Mesendoderm (in vitro differentiated cells): ENCODE results near the gene NKD1.

ENCODE experiments used
- DNase-seq: peaks from one replicate; pipeline ENCODE4 v3.0.0; 2013
- H2AK5ac ChIP-seq: 2 replicates; pipeline ENCODE4 v1.6.1; 2013; ENCODE audit warnings: low read length, inconsistent platforms
- H2BK120ac ChIP-seq: 2 replicates; pipeline ENCODE4 v1.6.1; 2013; ENCODE audit warnings: low read depth, mild to moderate bottlenecking, low read length, moderate library complexity, mixed read lengths
- H2BK15ac ChIP-seq: replicated peaks from 2 replicates; pipeline ENCODE4 v1.6.1; 2013; ENCODE audit warnings: low read depth, mild to moderate bottlenecking, moderate library complexity
- H2BK5ac ChIP-seq: 2 replicates; pipeline ENCODE4 v1.6.1; 2013; ENCODE audit warnings: low read length, inconsistent platforms
- H3K18ac ChIP-seq: 2 replicates; pipeline ENCODE4 v1.6.1; 2013; ENCODE audit warnings: mild to moderate bottlenecking, low read length, mixed read lengths
- H3K23ac ChIP-seq: one replicate; pipeline ENCODE4 v1.6.1; 2013; ENCODE audit warnings: low read length
- H3K27ac ChIP-seq: 2 replicates; pipeline ENCODE4 v1.5.1; 2013; ENCODE audit warnings: low read depth, mild to moderate bottlenecking, inconsistent platforms, low read length, moderate library complexity
- H3K27me3 ChIP-seq: 2 replicates; pipeline ENCODE4 v1.6.1; 2013; ENCODE audit warnings: low read length, control low read depth, mild to moderate bottlenecking, inconsistent platforms; ENCODE audit not compliant: insufficient read depth, poor library complexity
- H3K36me3 ChIP-seq: 2 replicates; pipeline ENCODE4 v1.6.1; 2013; ENCODE audit warnings: low read length, inconsistent platforms; ENCODE audit not compliant: control insufficient read depth, insufficient read depth
- H3K4ac ChIP-seq: one replicate; pipeline ENCODE4 v1.6.1; 2013; ENCODE audit warnings: low read depth, mild to moderate bottlenecking, low read length, moderate library complexity
- H3K4me1 ChIP-seq: 2 replicates; pipeline ENCODE4 v1.6.1; 2013; ENCODE audit warnings: low read depth, low read length, inconsistent platforms; ENCODE audit not compliant: control insufficient read depth
- H3K4me2 ChIP-seq: 2 replicates; pipeline ENCODE4 v1.6.1; 2013; ENCODE audit warnings: low read length
- H3K4me3 ChIP-seq: 2 replicates; pipeline ENCODE4 v1.5.1; 2013; ENCODE audit warnings: mild to moderate bottlenecking, low read length
- H3K56ac ChIP-seq: one replicate; pipeline ENCODE4 v1.6.1; 2013; ENCODE audit warnings: low read length
- H3K79me1 ChIP-seq: 2 replicates; pipeline ENCODE4 v1.6.1; 2013; ENCODE audit warnings: low read length, inconsistent platforms
- H3K79me2 ChIP-seq: 2 replicates; pipeline ENCODE4 v1.6.1; 2013; ENCODE audit warnings: mild to moderate bottlenecking, low read length; ENCODE audit not compliant: control insufficient read depth, insufficient read depth
- H3K9ac ChIP-seq: 2 replicates; pipeline ENCODE4 v1.6.1; 2013; ENCODE audit warnings: low read length, inconsistent platforms
- H4K5ac ChIP-seq: one replicate; pipeline ENCODE4 v1.6.1; 2013; ENCODE audit warnings: low read length
- H4K8ac ChIP-seq: one replicate; pipeline ENCODE4 v1.6.1; 2013; ENCODE audit warnings: low read depth, mild to moderate bottlenecking, control low read depth, low read length, moderate library complexity
- WGBS: extraction: QIAGEN DNeasy Blood & Tissue Kit; methylation state at CpG from one replicate; pipeline ENCODE4 v1.1.7; 2013; ENCODE audit warnings: low lambda C conversion rate, missing lambda C conversion rate; ENCODE audit not compliant: insufficient coverage; ENCODE audit errors: extremely low coverage; 5-methylcytosine and 5-hydroxymethylcytosine counted together

NKD1 gene

GRCh38 chr16:50669741-50670140 lies 121.5 kb downstream of the NKD1 start:
- H3K9ac ChIP-seq, result no peak overlapping the region
- no peaks in the 10 kb centered on the region for H3K79me1 ChIP-seq
- H3K36me3 ChIP-seq, result no peaks in the 10 kb centered on the region
- no peak overlapping the region for H4K5ac ChIP-seq
- H2BK5ac ChIP-seq, result no peak overlapping the region
- H3K4ac ChIP-seq, result no peak overlapping the region
- no peak overlapping the region for H3K18ac ChIP-seq
- no peak for DNase-seq
- H3K27ac ChIP-seq, result no peak overlapping the region
- no peak overlapping the region for H3K4me3 ChIP-seq
- no CpG with 5 or more reads among the region's 4 CpGs for WGBS
- H3K4me2 ChIP-seq, result no peak overlapping the region
- no peak overlapping the region for H2BK15ac ChIP-seq
- H2AK5ac ChIP-seq, result no peak overlapping the region
- H3K23ac ChIP-seq, result no peak overlapping the region
- H4K8ac ChIP-seq, result no peak overlapping the region
- H3K56ac ChIP-seq, result no peak overlapping the region
- H3K79me2 ChIP-seq, result no peaks in the 10 kb centered on the region
- H2BK120ac ChIP-seq, result no peak overlapping the region
- H3K27me3 ChIP-seq, result no peaks in the 10 kb centered on the region
- no peaks in the 10 kb centered on the region for H3K4me1 ChIP-seq

GRCh38 chr16:50670476-50670875 lies 122.3 kb downstream of the NKD1 start:
- no peaks in the 10 kb centered on the region for H3K36me3 ChIP-seq
- DNase-seq, result no peak
- no peaks in the 10 kb centered on the region for H3K4me1 ChIP-seq
- no peak overlapping the region for H4K5ac ChIP-seq
- no peak overlapping the region for H3K27ac ChIP-seq
- H2BK120ac ChIP-seq, result no peak overlapping the region
- no peaks in the 10 kb centered on the region for H3K79me1 ChIP-seq
- no peak overlapping the region for H2AK5ac ChIP-seq
- no peak overlapping the region for H3K4me2 ChIP-seq
- no peak overlapping the region for H3K9ac ChIP-seq
- no peaks in the 10 kb centered on the region for H3K79me2 ChIP-seq
- H3K18ac ChIP-seq, result no peak overlapping the region
- no peak overlapping the region for H3K23ac ChIP-seq
- no peak overlapping the region for H4K8ac ChIP-seq
- WGBS, result no CpG with 5 or more reads among the region's 6 CpGs
- H3K27me3 ChIP-seq, result no peaks in the 10 kb centered on the region
- no peak overlapping the region for H3K4ac ChIP-seq
- no peak overlapping the region for H2BK15ac ChIP-seq
- no peak overlapping the region for H3K56ac ChIP-seq
- no peak overlapping the region for H3K4me3 ChIP-seq
- H2BK5ac ChIP-seq, result no peak overlapping the region

- H3K4ac ChIP-seq, result no peak overlapping the region
- no peak overlapping the region for H3K18ac ChIP-seq
- H3K27me3 ChIP-seq, result no peaks in the 10 kb centered on the region
- no peak overlapping the region for H3K56ac ChIP-seq
- H3K36me3 ChIP-seq, result no peaks in the 10 kb centered on the region
- no peak overlapping the region for H4K5ac ChIP-seq
- no peaks in the 10 kb centered on the region for H3K79me2 ChIP-seq
- no peak overlapping the region for H3K4me2 ChIP-seq
- no peak overlapping the region for H3K9ac ChIP-seq
- no peak overlapping the region for H3K27ac ChIP-seq
- H3K23ac ChIP-seq, result no peak overlapping the region
- no peaks in the 10 kb centered on the region for H3K79me1 ChIP-seq
- no peak overlapping the region for H2BK120ac ChIP-seq
- DNase-seq, result peak; percentile 62
- H2BK5ac ChIP-seq, result no peak overlapping the region
- H3K4me1 ChIP-seq, result no peaks in the 10 kb centered on the region
- no peak overlapping the region for H2BK15ac ChIP-seq
- WGBS, result no CpG with 5 or more reads among the region's 2 CpGs
- no peak overlapping the region for H2AK5ac ChIP-seq
- H4K8ac ChIP-seq, result no peak overlapping the region
- H3K4me3 ChIP-seq, result peak overlapping the region; percentile 14
Observed at GRCh38 chr16:50671644-50672260, 123.6 kb downstream of the NKD1 start.

- H2BK5ac ChIP-seq, result no peak overlapping the region
- H3K56ac ChIP-seq, result no peak overlapping the region
- H3K79me2 ChIP-seq, result no peaks in the 10 kb centered on the region
- H3K27ac ChIP-seq, result no peak overlapping the region
- H3K79me1 ChIP-seq, result no peaks in the 10 kb centered on the region
- no peak overlapping the region for H2BK120ac ChIP-seq
- H3K9ac ChIP-seq, result no peak overlapping the region
- no peak overlapping the region for H3K18ac ChIP-seq
- no peak overlapping the region for H3K4me2 ChIP-seq
- no peak overlapping the region for H3K23ac ChIP-seq
- no peak for DNase-seq
- no CpG with 5 or more reads among the region's 70 CpGs for WGBS
- H3K4me1 ChIP-seq, result no peaks in the 10 kb centered on the region
- H3K36me3 ChIP-seq, result no peaks in the 10 kb centered on the region
- no peak overlapping the region for H4K5ac ChIP-seq
- H3K4ac ChIP-seq, result no peak overlapping the region
- no peak overlapping the region for H2AK5ac ChIP-seq
- H3K4me3 ChIP-seq, result no peak overlapping the region
- H3K27me3 ChIP-seq, result no peaks in the 10 kb centered on the region
- H4K8ac ChIP-seq, result no peak overlapping the region
- no peak overlapping the region for H2BK15ac ChIP-seq
Observed at GRCh38 chr16:50673496-50674275, 125.5 kb downstream of the NKD1 start.

GRCh38 chr16:50674831-50675230 lies 126.6 kb downstream of the NKD1 start:
- Histone ChIP-seq H3K79me1 (no peaks in the 10 kb centered on the region), H3K56ac (no peak overlapping the region), H3K36me3 (no peaks in the 10 kb centered on the region), H3K18ac (no peak overlapping the region), H2BK5ac (no peak overlapping the region), H3K4me1 (no peaks in the 10 kb centered on the region), H3K4ac (no peak overlapping the region), H2AK5ac (no peak overlapping the region), H2BK15ac (no peak overlapping the region), H4K5ac (no peak overlapping the region), H3K79me2 (no peaks in the 10 kb centered on the region), H4K8ac (no peak overlapping the region), H3K4me2 (no peak overlapping the region), H3K27me3 (no peaks in the 10 kb centered on the region), H3K23ac (no peak overlapping the region), H3K9ac (no peak overlapping the region), H2BK120ac (no peak overlapping the region), H3K27ac (no peak overlapping the region), H3K4me3 (no peak overlapping the region)
- DNase-seq, result no peak
- no CpG with 5 or more reads among the region's 4 CpGs for WGBS
